Activated CD8-positive, alpha-beta T cell treated with anti-CD3 and anti-CD28 coated beads for 36 hours (primary cell): Measurements from ENCODE around the gene CFH. TPM values are rescaled to one million over a fixed set of nuclear protein-coding genes. Genes with fewer than 3 reads are reported as not detected.

Experiments used
- ATAC-seq: fragments of 200-7000 bp; cut with Tn5 transposase; one replicate; pipeline ENCODE4 v1.10.0; 2021; ENCODE audit warnings: mild to moderate bottlenecking, moderate library complexity
- CTCF ChIA-PET: fragments of 350-600 bp; sonication (Branson Sonifier 250); formaldehyde crosslinking; loops from one replicate; lab custom pipeline; 2021; ENCODE audit warnings: antibody characterized with exemption; lab: Charles Lee
- POLR2A ChIA-PET: fragments of 350-600 bp; sonication (Branson Sonifier 250); formaldehyde crosslinking; loops from one replicate; lab custom pipeline; 2021; ENCODE audit warnings: antibody characterized with exemption; lab: Charles Lee
- DNase-seq: peaks from one replicate; pipeline ENCODE4 v3.0.0-alpha.2; 2020
- H3K27ac Mint-ChIP-seq: one replicate; pipeline ENCODE4 v1.8.0; 2021; ENCODE audit warnings: mild to moderate bottlenecking, mixed read lengths
- H3K27me3 Mint-ChIP-seq: one replicate; pipeline ENCODE4 v1.8.0; 2021; ENCODE audit warnings: mixed read lengths
- H3K36me3 Mint-ChIP-seq: one replicate; pipeline ENCODE4 v1.8.0; 2021; ENCODE audit warnings: low read depth, mixed read lengths
- H3K4me1 Mint-ChIP-seq: one replicate; pipeline ENCODE4 v1.8.0; 2021; ENCODE audit warnings: low read depth, mixed read lengths
- H3K4me3 Mint-ChIP-seq: one replicate; pipeline ENCODE4 v1.8.0; 2021; ENCODE audit warnings: mild to moderate bottlenecking, moderate library complexity, mixed read lengths
- H3K9me3 Mint-ChIP-seq: one replicate; pipeline ENCODE4 v1.8.0; 2021; ENCODE audit warnings: mixed read lengths
- intact Hi-C: fragments of 100-400 bp; cut with micrococcal nuclease; formaldehyde crosslinking; loops from one replicate; pipeline ENCODE4 v1.10.0; 2022
- total RNA-seq, 2 experiments: library from RNA; stranded (reverse); gene quantifications; one replicate each; pipeline ENCODE4 v1.2.3, GENCODE V29; 2021
- TF ChIP-seq, protein P1 (sequence below): fragments of 200-600 bp; IDR thresholded peaks from one replicate; pipeline ENCODE4 v1.8.0; 2022; ENCODE audit warnings: antibody characterized with exemption, mild to moderate bottlenecking

The CFH gene
- total RNA-seq, 2 experiments from 2014 or later, result 0.38 to 0.68 TPM

DNA sequence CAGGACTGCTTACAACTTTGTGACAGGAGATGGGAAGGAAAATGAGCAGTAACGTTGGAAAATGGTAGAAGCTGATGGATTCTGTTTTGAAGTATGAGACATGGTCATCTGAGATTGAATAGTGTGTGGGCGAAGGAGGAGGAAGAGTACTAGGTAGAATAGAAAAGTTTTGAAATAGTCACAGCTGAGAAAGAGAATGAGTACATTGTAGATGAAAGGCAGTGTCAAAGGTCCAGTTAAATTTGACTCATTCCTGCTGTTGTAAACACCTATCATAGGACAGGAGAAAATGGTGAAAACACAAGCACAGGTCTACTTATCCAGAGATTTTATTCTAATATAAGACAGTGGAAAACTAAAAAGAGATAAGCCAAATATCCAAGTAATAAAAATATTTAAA lies 66.0 kb downstream of the CFH start:
- no peaks in the 10 kb centered on the region for H3K9me3 Mint-ChIP-seq
- H3K27ac Mint-ChIP-seq, result no peak overlapping the region
- peaks cover 1% of the 10 kb centered on the region for H3K27me3 Mint-ChIP-seq
- H3K4me1 Mint-ChIP-seq, result no peaks in the 10 kb centered on the region
- H3K36me3 Mint-ChIP-seq, result no peaks in the 10 kb centered on the region
- no peak for ATAC-seq
- no peak for DNase-seq
- ChIA-PET POLR2A (no interaction called here), CTCF (no interaction called here)
- intact Hi-C loops, result no loop called here
- H3K4me3 Mint-ChIP-seq, result no peak overlapping the region
- TF ChIP-seq, protein P1, sequence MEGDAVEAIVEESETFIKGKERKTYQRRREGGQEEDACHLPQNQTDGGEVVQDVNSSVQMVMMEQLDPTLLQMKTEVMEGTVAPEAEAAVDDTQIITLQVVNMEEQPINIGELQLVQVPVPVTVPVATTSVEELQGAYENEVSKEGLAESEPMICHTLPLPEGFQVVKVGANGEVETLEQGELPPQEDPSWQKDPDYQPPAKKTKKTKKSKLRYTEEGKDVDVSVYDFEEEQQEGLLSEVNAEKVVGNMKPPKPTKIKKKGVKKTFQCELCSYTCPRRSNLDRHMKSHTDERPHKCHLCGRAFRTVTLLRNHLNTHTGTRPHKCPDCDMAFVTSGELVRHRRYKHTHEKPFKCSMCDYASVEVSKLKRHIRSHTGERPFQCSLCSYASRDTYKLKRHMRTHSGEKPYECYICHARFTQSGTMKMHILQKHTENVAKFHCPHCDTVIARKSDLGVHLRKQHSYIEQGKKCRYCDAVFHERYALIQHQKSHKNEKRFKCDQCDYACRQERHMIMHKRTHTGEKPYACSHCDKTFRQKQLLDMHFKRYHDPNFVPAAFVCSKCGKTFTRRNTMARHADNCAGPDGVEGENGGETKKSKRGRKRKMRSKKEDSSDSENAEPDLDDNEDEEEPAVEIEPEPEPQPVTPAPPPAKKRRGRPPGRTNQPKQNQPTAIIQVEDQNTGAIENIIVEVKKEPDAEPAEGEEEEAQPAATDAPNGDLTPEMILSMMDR, result no peak

DNA sequence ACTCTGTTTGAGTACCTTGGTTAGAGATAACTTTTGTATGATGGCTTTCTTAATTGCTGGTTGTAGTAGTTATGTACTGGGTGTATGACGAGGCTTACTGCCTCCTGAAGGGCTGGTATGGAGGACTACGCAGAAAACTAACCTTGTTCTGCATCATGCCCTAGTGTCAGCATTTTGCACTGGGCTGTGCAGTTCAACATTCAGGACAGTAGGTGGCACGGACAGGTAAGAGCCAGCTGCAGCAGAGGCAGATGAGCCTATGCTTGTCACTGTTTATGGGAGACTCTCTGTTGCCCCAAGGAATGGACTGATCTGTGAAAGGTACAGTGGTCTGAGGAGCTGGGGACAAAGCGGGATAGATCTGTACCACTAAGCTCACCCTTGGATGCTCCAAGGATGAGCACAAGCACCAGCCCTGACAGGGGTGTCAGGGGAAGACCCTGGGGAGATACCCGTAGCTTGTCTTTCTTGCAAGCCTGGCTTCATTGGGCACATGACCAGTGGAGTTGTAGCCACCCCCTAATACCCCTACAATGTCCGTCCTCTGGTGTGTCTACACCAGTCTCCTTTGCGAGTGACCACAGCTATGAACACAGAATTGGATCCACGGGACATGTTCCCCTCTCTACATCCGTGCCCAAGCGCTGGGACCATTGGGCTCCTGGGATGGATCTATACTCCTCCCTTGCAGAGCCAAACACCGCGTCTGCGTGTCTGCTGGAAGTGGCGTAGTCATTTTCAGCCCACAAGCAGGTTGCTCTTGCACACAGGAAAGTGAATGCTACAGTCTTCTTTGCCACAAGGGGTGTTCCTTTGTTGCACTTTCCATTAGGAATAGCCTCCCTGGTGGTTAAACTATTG lies 71.7 kb downstream of the CFH start:
- POLR2A ChIA-PET, result no interaction called here
- DNase-seq (peak; percentile 69), ATAC-seq (peak; percentile 87)
- H3K27me3 Mint-ChIP-seq, result peaks cover 2% of the 10 kb centered on the region
- H3K4me1 Mint-ChIP-seq, result no peaks in the 10 kb centered on the region
- CTCF ChIA-PET, result interaction anchor here (0.7 to 1.2 kb wide), 2 partner anchors 10 to 12 kb away, joined by 3 to 4 read pairs; no protein-coding TSS in a partner anchor
- H3K36me3 Mint-ChIP-seq, result no peaks in the 10 kb centered on the region
- TF ChIP-seq, protein P1, result peak; percentile 57
- intact Hi-C loops, result no loop called here
- H3K4me3 Mint-ChIP-seq, result no peak overlapping the region
- H3K27ac Mint-ChIP-seq, result no peak overlapping the region
- no peaks in the 10 kb centered on the region for H3K9me3 Mint-ChIP-seq

DNA sequence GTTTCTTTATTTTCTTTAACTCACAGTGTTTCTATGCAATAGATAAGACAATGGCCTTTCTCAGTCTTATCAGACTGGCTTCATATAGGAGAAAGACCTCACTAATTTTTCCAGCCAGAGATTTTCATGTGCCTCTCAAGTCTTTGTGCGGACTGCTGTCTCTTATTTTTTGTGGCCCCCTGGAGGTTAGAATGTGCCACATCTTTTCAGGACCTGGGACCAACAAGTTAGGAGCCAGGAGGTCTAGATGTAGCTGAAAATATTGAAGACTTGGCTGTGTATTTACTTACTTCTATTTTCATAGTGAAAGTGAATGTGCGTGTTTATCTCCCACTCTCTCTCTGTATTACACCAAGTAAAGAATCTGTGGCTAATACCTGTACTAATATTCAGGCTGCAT lies 80.7 kb downstream of the CFH start:
- Mint-ChIP-seq H3K27ac (no peak overlapping the region), H3K9me3 (no peaks in the 10 kb centered on the region), H3K36me3 (no peaks in the 10 kb centered on the region), H3K27me3 (no peaks in the 10 kb centered on the region), H3K4me1 (no peaks in the 10 kb centered on the region), H3K4me3 (no peak overlapping the region)
- TF ChIP-seq, protein P1, result no peak
- ChIA-PET CTCF (no interaction called here), POLR2A (no interaction called here)
- ATAC-seq (no peak), DNase-seq (no peak)
- intact Hi-C loops, result no loop called here

DNA sequence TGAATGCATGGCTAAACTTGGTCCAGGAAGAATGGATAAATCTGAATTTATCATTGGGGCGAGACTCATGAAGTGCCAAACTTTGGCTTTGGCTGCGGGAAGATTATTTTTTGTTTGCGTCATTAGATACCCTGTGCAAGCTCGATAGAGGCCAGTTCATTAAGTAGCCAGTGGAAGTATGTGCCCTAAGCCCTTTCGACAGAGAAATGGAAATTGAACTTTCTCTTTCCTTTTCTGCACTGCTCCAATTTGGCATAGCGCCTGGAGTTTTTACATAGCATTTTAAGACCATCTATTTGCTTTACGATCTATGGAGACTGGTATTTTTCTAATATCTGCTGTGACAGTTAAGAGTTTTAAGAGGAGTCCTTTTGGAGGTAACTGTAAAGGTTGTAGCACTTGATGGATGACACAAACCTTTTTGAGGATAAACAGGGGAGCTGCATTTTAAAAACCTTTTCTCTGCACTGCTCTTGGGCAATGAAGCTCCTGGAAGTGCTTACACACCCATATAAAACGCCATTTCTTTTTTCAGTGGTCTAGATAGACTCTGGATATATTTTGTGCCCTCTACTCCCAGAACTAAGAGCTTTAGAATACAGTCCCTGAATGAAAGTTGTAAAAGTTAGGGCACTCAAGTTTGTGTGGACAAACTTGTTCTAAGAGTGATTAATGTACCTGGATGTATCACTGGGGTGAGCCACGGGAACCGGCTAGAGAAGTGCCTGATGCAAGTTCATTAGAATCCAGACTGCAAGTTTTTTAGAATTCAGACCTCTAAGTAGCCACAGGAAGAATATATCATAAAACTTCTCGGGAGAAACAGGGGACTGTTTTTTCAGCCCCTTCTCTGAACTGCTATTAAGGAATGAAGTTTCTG lies 81.5 kb downstream of the CFH start:
- ChIA-PET CTCF (interaction anchor here (1.2 kb wide), 1 partner anchor 10 kb away, joined by 3 read pairs; no protein-coding TSS in a partner anchor), POLR2A (no interaction called here)
- TF ChIP-seq, protein P1, result no peak
- H3K4me3 Mint-ChIP-seq, result no peak overlapping the region
- H3K9me3 Mint-ChIP-seq, result peaks cover 4% of the 10 kb centered on the region
- no peak overlapping the region for H3K27ac Mint-ChIP-seq
- DNase-seq (no peak), ATAC-seq (no peak)
- intact Hi-C loops, result no loop called here
- H3K4me1 Mint-ChIP-seq, result no peaks in the 10 kb centered on the region
- H3K36me3 Mint-ChIP-seq, result no peaks in the 10 kb centered on the region
- H3K27me3 Mint-ChIP-seq, result no peaks in the 10 kb centered on the region
